Astrocyte (in vitro differentiated cells and primary cell): ENCODE data around the gene SLC6A11. TPM values are rescaled to one million over a fixed set of nuclear protein-coding genes. Genes with fewer than 3 reads are reported as not detected.

ENCODE experiments used
- DNase-seq: peaks from one replicate; pipeline ENCODE4 v3.0.0-alpha.2; 2010; ENCODE audit warnings: low read depth
- FAIRE-seq: peaks from 2 replicates; lab custom pipeline; 2011; peaks lifted over from hg19 to GRCh38; lab: Jason Lieb, UNC
- H2AFZ ChIP-seq: 2 replicates; pipeline ENCODE4 v1.6.0; 2012; ENCODE audit warnings: low read depth, low read length, inconsistent platforms
- H3K27ac ChIP-seq: 2 replicates; pipeline ENCODE4 v1.5.1; 2011; ENCODE audit warnings: low read depth, low read length, inconsistent platforms
- H3K27me3 ChIP-seq: 2 replicates; pipeline ENCODE4 v1.6.0; 2011; ENCODE audit warnings: low read length, inconsistent platforms; ENCODE audit not compliant: insufficient read depth
- H3K36me3 ChIP-seq: 2 replicates; pipeline ENCODE4 v1.5.1; 2011; ENCODE audit warnings: low read length, inconsistent platforms; ENCODE audit not compliant: insufficient read depth
- H3K4me1 ChIP-seq: 2 replicates; pipeline ENCODE4 v1.5.1; 2011; ENCODE audit warnings: low read length, inconsistent platforms; ENCODE audit not compliant: insufficient read depth
- H3K4me2 ChIP-seq: 2 replicates; pipeline ENCODE4 v1.6.0; 2012; ENCODE audit warnings: low read length, inconsistent platforms
- H3K4me3 ChIP-seq: 2 replicates; pipeline ENCODE4 v1.5.1; 2011; ENCODE audit warnings: low read depth, mild to moderate bottlenecking, low read length, inconsistent platforms; ENCODE audit not compliant: insufficient read depth
- H3K79me2 ChIP-seq: 2 replicates; pipeline ENCODE4 v1.6.0; 2012; ENCODE audit warnings: mild to moderate bottlenecking, low read length, inconsistent platforms; ENCODE audit not compliant: insufficient read depth
- H3K9ac ChIP-seq: 2 replicates; pipeline ENCODE4 v1.6.0; 2012; ENCODE audit warnings: mild to moderate bottlenecking, low read length, inconsistent platforms
- H3K9me3 ChIP-seq: 2 replicates; pipeline ENCODE4 v1.5.1; 2012; ENCODE audit warnings: low read depth, mild to moderate bottlenecking, low read length, inconsistent platforms; ENCODE audit not compliant: insufficient read depth
- H4K20me1 ChIP-seq: 2 replicates; pipeline ENCODE4 v1.6.0; 2012; ENCODE audit warnings: low read length, inconsistent platforms; ENCODE audit not compliant: insufficient read depth
- H3K27ac Mint-ChIP-seq: one replicate; pipeline ENCODE4 v1.8.0; 2021; ENCODE audit warnings: mild to moderate bottlenecking, mixed read lengths; ENCODE audit not compliant: unreplicated experiment
- H3K27me3 Mint-ChIP-seq: one replicate; pipeline ENCODE4 v1.8.0; 2021; ENCODE audit warnings: low read depth, mixed read lengths; ENCODE audit not compliant: unreplicated experiment
- H3K36me3 Mint-ChIP-seq: one replicate; pipeline ENCODE4 v1.8.0; 2021; ENCODE audit warnings: low read depth, mixed read lengths; ENCODE audit not compliant: unreplicated experiment
- H3K4me1 Mint-ChIP-seq: one replicate; pipeline ENCODE4 v1.8.0; 2021; ENCODE audit warnings: low read depth, mixed read lengths; ENCODE audit not compliant: unreplicated experiment
- H3K4me3 Mint-ChIP-seq: one replicate; pipeline ENCODE4 v1.8.0; 2021; ENCODE audit warnings: mild to moderate bottlenecking, moderate library complexity, mixed read lengths; ENCODE audit not compliant: unreplicated experiment
- H3K9me3 Mint-ChIP-seq: one replicate; pipeline ENCODE4 v1.8.0; 2021; ENCODE audit warnings: mild to moderate bottlenecking, mixed read lengths; ENCODE audit not compliant: unreplicated experiment
- EZH2 ChIP-seq: IDR thresholded peaks from 2 replicates; pipeline ENCODE4 v1.6.1; 2012; ENCODE audit warnings: mild to moderate bottlenecking, low read length, inconsistent platforms; ENCODE audit not compliant: insufficient read depth
- total RNA-seq: library from RNA; stranded (reverse); gene quantifications from 2 replicates; pipeline ENCODE4 v1.2.1, GENCODE V29; 2021
- TF ChIP-seq, protein P1 (sequence below): IDR thresholded peaks from 2 replicates; pipeline ENCODE4 v1.5.1; 2011; ENCODE audit warnings: low read depth, mild to moderate bottlenecking, inconsistent platforms, low read length, moderate library complexity; ENCODE audit not compliant: insufficient read depth

SLC6A11 gene
- total RNA-seq, 1 donor from 2014 or later: 0.34 TPM

DNA sequence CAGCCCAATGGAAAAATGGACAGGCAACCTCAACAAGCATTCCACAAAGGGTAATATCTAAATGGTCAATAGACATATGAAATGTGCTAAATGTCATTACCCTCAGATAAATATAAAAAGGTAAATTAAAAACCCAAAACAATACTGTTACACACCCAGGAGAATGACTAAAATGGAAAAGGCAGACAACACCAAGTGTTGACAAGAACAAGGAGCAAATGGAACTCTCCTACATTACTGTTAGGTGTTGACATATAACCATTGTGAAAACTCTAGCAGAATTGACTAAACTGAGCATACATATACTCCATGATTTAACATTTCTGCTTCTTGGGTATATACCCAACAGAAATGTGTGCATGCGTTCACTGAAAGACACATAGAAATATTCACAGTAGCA is 25.3 kb upstream of the SLC6A11 start:
- Mint-ChIP-seq H3K9me3 (peaks cover 2% of the 10 kb centered on the region), H3K4me1 (no peaks in the 10 kb centered on the region), H3K27ac (no peak overlapping the region), H3K36me3 (no peaks in the 10 kb centered on the region), H3K27me3 (peaks cover 40% of the 10 kb centered on the region), H3K4me3 (no peak overlapping the region)
- Histone ChIP-seq H3K4me1 (no peaks in the 10 kb centered on the region), H3K36me3 (no peaks in the 10 kb centered on the region), H3K27me3 (peaks cover 17% of the 10 kb centered on the region), H2AFZ (no peak overlapping the region), H3K9me3 (no peaks in the 10 kb centered on the region), H3K4me3 (no peak overlapping the region), H3K79me2 (no peaks in the 10 kb centered on the region), H4K20me1 (no peaks in the 10 kb centered on the region), H3K27ac (no peak overlapping the region), H3K9ac (no peak overlapping the region), H3K4me2 (no peak overlapping the region)
- TF ChIP-seq, protein P1, sequence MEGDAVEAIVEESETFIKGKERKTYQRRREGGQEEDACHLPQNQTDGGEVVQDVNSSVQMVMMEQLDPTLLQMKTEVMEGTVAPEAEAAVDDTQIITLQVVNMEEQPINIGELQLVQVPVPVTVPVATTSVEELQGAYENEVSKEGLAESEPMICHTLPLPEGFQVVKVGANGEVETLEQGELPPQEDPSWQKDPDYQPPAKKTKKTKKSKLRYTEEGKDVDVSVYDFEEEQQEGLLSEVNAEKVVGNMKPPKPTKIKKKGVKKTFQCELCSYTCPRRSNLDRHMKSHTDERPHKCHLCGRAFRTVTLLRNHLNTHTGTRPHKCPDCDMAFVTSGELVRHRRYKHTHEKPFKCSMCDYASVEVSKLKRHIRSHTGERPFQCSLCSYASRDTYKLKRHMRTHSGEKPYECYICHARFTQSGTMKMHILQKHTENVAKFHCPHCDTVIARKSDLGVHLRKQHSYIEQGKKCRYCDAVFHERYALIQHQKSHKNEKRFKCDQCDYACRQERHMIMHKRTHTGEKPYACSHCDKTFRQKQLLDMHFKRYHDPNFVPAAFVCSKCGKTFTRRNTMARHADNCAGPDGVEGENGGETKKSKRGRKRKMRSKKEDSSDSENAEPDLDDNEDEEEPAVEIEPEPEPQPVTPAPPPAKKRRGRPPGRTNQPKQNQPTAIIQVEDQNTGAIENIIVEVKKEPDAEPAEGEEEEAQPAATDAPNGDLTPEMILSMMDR: no peak
- TF ChIP-seq EZH2: no peak
- DNase-seq (no peak), FAIRE-seq (no peak)

DNA sequence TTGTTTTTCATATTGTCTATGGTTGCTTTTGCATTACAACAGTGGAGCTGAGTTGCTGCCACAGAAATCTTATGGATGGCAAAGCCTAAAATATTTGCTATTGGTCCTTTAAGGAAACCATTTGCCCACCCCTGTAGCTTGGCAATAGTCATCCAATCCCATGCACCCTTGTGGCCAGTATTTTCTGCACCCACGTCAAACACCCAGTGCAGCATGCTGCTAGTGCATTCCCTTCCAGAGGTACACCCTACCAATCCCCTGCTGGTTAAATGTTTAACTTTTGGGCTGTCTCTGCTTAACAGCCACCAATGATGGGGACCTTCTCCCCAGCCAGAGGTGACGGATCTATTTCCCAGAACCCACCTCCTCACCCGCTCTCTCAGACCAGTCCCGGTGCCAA is 23.8 kb upstream of the SLC6A11 start:
- no peak overlapping the region for H3K4me3 ChIP-seq

More for the DNA sequence above, 23.8 kb upstream of the SLC6A11 start:
- H3K4me2 ChIP-seq: no peak overlapping the region
- no peaks in the 10 kb centered on the region for H3K79me2 ChIP-seq
- H2AFZ ChIP-seq: no peak overlapping the region
- no peak overlapping the region for H3K9ac ChIP-seq
- Mint-ChIP-seq H3K9me3 (peaks cover 2% of the 10 kb centered on the region), H3K36me3 (no peaks in the 10 kb centered on the region), H3K27me3 (peaks cover 43% of the 10 kb centered on the region), H3K4me1 (no peaks in the 10 kb centered on the region), H3K27ac (no peak overlapping the region), H3K4me3 (no peak overlapping the region)
- no peaks in the 10 kb centered on the region for H3K9me3 ChIP-seq
- H3K4me1 ChIP-seq: no peaks in the 10 kb centered on the region
- TF ChIP-seq, protein P1: no peak
- no peak for TF ChIP-seq EZH2
- H3K27ac ChIP-seq: no peak overlapping the region
- H3K27me3 ChIP-seq: peaks cover 17% of the 10 kb centered on the region
- H3K36me3 ChIP-seq: no peaks in the 10 kb centered on the region
- no peak for DNase-seq
- H4K20me1 ChIP-seq: no peaks in the 10 kb centered on the region
- no peak for FAIRE-seq
